HUES64 (cell line): ENCODE data around the gene KCNS3.

ENCODE experiments used
- H3K27ac ChIP-seq: 2 replicates; pipeline ENCODE4 v1.7.0; 2013; ENCODE audit warnings: low read depth, low read length, inconsistent platforms
- H3K27me3 ChIP-seq: 2 replicates; pipeline ENCODE4 v1.6.1; 2013; ENCODE audit warnings: mild to moderate bottlenecking, low read length; ENCODE audit not compliant: insufficient read depth
- H3K36me3 ChIP-seq: 2 replicates; pipeline ENCODE4 v1.6.1; 2013; ENCODE audit warnings: mild to moderate bottlenecking, low read length; ENCODE audit not compliant: insufficient read depth
- H3K4me1 ChIP-seq: 2 replicates; pipeline ENCODE4 v1.6.1; 2013; ENCODE audit warnings: mild to moderate bottlenecking, low read length, moderate library complexity; ENCODE audit not compliant: insufficient read depth
- H3K4me3 ChIP-seq: 2 replicates; pipeline ENCODE4 v1.5.1; 2013; ENCODE audit warnings: mild to moderate bottlenecking, low read length, moderate library complexity
- H3K9ac ChIP-seq: 2 replicates; pipeline ENCODE4 v1.6.1; 2013; ENCODE audit warnings: mild to moderate bottlenecking, low read depth, low read length
- H3K9me3 ChIP-seq: 2 replicates; pipeline ENCODE4 v1.6.1; 2013; ENCODE audit warnings: low read depth, low read length; ENCODE audit not compliant: insufficient read depth
- WGBS: fragments of 150-250, 120-280 bp; methylation state at CpG from one replicate; pipeline ENCODE4 v1.1.7; 2013; ENCODE audit warnings: missing lambda C conversion rate; 5-methylcytosine and 5-hydroxymethylcytosine counted together

KCNS3 gene

DNA sequence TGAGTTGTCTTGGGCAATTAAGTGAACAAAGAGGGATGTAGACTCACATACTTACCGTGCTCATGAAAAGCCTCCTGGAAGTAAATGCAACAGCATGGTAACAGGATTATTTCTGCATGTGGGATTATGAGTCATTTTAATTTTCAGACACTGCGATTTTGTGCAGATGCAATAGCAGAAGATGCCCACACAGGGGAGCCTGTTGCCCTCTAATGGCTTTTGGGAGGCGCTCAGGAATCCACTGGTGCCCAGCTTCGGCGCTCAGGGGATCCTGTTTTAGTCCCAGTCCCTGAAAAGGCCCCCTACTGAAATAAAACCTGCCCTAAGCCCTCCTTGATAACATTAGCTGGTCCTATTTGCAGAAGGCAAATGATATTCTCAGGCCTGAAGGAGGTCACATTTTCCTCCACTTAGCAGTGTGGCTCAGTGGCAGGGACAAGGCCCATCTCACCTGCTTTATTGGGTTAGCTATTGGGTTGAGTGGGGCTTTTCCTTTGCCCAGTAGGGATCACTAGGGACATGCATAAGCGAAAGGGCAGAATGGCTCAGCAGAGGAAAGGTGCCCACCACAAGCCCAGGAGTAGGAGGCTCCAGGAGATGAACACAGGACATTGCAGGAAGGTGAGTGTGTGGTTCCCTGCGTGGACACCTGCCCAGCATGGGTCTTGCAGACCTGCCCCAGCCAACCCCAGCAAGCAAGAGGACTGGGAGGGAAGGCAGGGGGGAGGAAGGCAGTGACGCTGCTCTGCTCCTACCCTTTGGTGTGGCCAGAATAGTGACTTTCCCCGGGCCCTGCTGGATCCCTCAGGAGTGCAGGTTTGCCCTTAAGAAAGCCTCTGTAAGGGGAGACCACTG lies 26.5 kb upstream of the KCNS3 start:
- Histone ChIP-seq H3K9ac (no peak overlapping the region), H3K27ac (no peak overlapping the region), H3K4me1 (no peaks in the 10 kb centered on the region), H3K9me3 (no peaks in the 10 kb centered on the region), H3K36me3 (no peaks in the 10 kb centered on the region), H3K4me3 (no peak overlapping the region), H3K27me3 (no peaks in the 10 kb centered on the region)
- WGBS = 55% methylated on average over 9 of the region's 9 CpGs

DNA sequence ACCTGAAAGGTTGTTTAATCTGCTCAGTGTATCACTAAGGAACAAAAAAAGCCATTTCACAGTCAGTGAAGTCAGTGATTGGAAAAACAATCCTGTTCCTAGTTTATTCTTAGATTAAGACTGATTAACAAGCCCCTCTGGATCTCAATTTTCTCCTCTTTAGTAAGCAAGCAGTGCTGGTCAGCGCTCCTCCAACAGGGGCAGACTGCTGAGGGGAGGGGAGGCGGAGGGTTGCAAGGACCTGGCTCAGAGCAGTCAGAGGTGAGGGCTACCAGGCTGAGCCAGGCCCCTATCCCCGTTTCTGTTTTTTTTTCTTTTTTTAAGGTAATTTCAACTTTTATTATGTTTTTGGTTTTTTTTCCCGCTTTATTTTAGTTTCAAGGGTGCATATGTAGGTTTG lies 24.7 kb upstream of the KCNS3 start:
- no peak overlapping the region for H3K4me3 ChIP-seq
- 73% methylated on average over 3 of the region's 4 CpGs for WGBS
- no peaks in the 10 kb centered on the region for H3K27me3 ChIP-seq

DNA sequence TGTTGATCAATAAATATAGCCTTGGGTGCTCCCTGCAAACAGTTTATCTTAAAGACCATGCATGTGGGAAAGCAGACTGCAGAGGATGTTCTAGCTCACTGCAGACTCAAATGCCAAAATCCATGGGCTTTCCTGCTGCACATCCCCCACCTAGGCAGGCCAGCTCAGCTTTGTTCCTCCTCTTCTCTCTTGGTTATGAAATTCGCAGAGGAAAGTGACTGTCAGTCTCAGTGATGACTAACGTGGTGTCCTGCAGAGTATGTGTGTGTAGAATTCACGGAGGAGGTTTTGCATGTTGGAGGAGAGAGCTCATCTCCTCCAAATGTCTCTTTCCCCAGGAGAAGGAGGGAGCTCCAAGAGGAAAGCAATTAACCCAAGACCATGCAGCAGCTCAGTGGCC lies 21.4 kb upstream of the KCNS3 start:
- no peak overlapping the region for H3K9ac ChIP-seq
- no peaks in the 10 kb centered on the region for H3K27me3 ChIP-seq
- H3K4me1 ChIP-seq = no peaks in the 10 kb centered on the region
- WGBS = 48% methylated on average over 3 of the region's 3 CpGs
- no peaks in the 10 kb centered on the region for H3K9me3 ChIP-seq
- no peak overlapping the region for H3K4me3 ChIP-seq
- no peaks in the 10 kb centered on the region for H3K36me3 ChIP-seq
- no peak overlapping the region for H3K27ac ChIP-seq

More for the DNA sequence above, 24.7 kb upstream of the KCNS3 start:
- no peaks in the 10 kb centered on the region for H3K36me3 ChIP-seq
- H3K27ac ChIP-seq = no peak overlapping the region
- no peaks in the 10 kb centered on the region for H3K4me1 ChIP-seq
- no peaks in the 10 kb centered on the region for H3K9me3 ChIP-seq
- H3K9ac ChIP-seq = no peak overlapping the region

DNA sequence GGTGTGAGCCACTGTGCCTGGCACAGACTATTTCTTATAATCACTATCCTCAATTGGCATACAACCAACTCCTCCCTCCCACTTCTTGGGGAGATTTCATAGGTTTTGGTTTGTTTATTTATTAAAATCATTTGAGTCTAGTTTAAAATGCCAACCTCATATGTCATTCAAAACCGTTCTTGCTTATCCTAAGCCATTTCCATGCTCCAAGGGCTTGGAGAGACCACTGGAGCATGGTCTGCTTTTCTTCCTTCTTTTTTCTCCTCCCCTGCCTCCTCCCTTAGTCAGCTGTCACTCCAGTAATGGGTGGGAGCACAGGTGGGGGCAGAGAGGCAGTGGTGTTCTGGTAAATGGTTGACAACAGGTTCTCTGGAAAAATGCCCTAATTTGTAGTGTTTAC lies 20.4 kb upstream of the KCNS3 start:
- no peak overlapping the region for H3K27ac ChIP-seq
- H3K9me3 ChIP-seq = no peaks in the 10 kb centered on the region
- H3K9ac ChIP-seq = no peak overlapping the region
- H3K4me3 ChIP-seq = no peak overlapping the region
- no peaks in the 10 kb centered on the region for H3K36me3 ChIP-seq
- H3K4me1 ChIP-seq = no peaks in the 10 kb centered on the region
- H3K27me3 ChIP-seq = no peaks in the 10 kb centered on the region
- 85% methylated on average over 1 of the region's 1 CpG for WGBS

DNA sequence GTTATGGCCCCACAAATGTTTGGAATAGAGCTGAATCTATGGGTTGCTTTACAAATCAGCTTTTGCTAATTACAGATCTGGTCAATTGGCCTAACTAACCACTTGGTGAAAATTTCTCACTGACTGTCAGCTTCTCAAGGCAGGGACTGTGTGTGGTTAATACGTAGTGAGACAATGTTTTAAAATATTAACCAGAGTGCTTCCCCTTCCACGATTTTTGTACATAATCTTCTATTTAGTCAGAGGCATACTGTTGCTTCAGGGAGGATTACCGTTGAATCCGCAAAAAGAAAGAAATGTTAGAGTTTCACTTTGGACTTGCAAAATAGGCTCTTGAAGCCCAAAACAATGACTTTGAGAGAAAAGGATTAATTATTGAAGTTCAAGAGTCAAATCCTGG lies 14.9 kb upstream of the KCNS3 start:
- H3K27ac ChIP-seq = no peak overlapping the region
- H3K27me3 ChIP-seq = no peaks in the 10 kb centered on the region
- no peaks in the 10 kb centered on the region for H3K36me3 ChIP-seq
- 73% methylated on average over 4 of the region's 4 CpGs for WGBS
- no peaks in the 10 kb centered on the region for H3K4me1 ChIP-seq
- no peaks in the 10 kb centered on the region for H3K9me3 ChIP-seq
- no peak overlapping the region for H3K9ac ChIP-seq
- H3K4me3 ChIP-seq = no peak overlapping the region

DNA sequence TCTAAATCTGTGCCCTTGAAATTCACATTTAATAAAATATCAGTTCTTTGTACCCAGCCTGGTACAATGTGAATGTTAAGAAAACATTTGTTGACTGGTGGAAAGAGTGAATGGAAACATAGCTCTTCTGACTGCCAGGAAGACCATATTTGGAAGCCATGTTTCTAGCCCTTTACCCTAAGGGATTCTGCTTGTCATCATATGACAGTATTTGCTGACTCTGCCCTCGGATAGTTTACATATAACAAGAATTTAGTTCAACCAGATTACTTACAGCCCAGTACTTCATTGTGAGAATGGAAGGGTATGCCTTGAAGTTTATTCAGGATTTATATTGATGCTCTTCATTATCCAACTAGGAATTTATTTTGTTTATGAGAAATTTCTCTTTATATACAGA lies 13.8 kb upstream of the KCNS3 start:
- WGBS = 80% methylated on average over 1 of the region's 1 CpG
- H3K36me3 ChIP-seq = no peaks in the 10 kb centered on the region
- H3K9me3 ChIP-seq = no peaks in the 10 kb centered on the region

DNA sequence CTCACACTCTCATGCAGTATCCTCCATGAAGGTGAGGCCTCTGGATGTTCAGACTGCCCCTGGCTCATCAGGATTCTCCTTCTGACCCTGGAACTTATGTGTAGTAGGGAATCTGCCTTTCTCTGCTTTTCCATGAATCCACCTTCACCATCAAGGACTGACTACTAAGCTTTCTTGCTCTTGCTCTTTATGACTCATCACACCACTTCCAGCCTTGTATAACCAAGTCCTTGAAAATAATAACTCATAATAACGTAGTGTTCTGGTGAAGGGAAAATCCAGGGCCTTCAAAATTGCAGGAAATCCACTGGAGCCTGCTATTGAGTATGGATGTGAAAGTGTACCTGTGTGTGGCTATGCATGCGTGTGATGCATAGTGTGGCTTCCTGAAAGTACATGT lies 11.3 kb upstream of the KCNS3 start:
- H3K27me3 ChIP-seq = no peaks in the 10 kb centered on the region
- 99% methylated on average over 2 of the region's 2 CpGs for WGBS
- H3K27ac ChIP-seq = no peak overlapping the region
- H3K4me1 ChIP-seq = no peaks in the 10 kb centered on the region
- H3K9ac ChIP-seq = no peak overlapping the region
- H3K36me3 ChIP-seq = no peaks in the 10 kb centered on the region
- H3K9me3 ChIP-seq = no peaks in the 10 kb centered on the region
- no peak overlapping the region for H3K4me3 ChIP-seq

More for the DNA sequence above, 13.8 kb upstream of the KCNS3 start:
- H3K27ac ChIP-seq = no peak overlapping the region
- no peaks in the 10 kb centered on the region for H3K27me3 ChIP-seq
- no peak overlapping the region for H3K9ac ChIP-seq
- H3K4me3 ChIP-seq = no peak overlapping the region
- H3K4me1 ChIP-seq = no peaks in the 10 kb centered on the region

DNA sequence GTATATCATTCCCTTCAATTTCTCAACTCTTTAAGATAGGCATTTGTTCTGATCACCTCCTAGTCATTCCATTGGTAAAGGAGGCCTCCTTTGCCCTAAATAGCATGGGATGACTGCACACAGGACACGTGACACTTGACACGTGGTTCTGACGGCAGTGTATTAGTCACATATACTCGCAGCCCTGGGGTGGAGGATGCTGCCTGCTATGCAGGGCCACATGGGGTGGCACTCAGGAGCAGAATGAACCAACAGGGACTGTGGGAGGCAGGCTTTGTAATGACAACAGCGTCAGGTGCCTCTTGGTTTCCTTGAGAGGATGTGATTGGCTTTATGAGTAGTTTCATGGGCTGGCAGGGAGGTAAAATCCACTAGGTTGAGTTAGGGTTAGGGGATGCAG lies 9.3 kb upstream of the KCNS3 start:
- Histone ChIP-seq H3K9me3 (no peaks in the 10 kb centered on the region), H3K27ac (no peak overlapping the region), H3K4me3 (no peak overlapping the region), H3K9ac (no peak overlapping the region), H3K4me1 (no peaks in the 10 kb centered on the region), H3K27me3 (no peaks in the 10 kb centered on the region), H3K36me3 (no peaks in the 10 kb centered on the region)
- 90% methylated on average over 5 of the region's 5 CpGs for WGBS

DNA sequence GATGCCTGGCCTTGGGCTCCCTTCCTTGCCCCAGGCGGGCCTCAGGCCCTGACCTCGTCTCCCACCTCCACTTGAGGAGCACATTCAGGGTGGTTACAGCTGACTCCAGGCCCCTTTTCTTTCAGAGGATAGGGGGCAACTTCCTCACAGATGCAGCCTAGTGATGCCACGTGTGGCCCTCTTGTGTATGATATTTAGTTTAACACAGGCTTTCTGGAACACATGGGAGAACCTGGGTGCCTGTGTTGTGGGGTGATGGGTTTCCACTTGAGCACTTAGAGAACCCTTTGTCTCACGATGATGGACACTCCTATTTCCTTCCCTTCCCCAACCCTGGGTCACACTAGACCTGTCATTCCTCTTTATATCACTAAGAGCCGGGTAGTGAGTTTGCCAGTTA lies 6.8 kb upstream of the KCNS3 start:
- Histone ChIP-seq H3K9me3 (no peaks in the 10 kb centered on the region), H3K36me3 (no peaks in the 10 kb centered on the region), H3K27me3 (peaks cover 21% of the 10 kb centered on the region), H3K4me3 (no peak overlapping the region), H3K4me1 (no peaks in the 10 kb centered on the region), H3K27ac (no peak overlapping the region), H3K9ac (no peak overlapping the region)
- 93% methylated on average over 5 of the region's 5 CpGs for WGBS

DNA sequence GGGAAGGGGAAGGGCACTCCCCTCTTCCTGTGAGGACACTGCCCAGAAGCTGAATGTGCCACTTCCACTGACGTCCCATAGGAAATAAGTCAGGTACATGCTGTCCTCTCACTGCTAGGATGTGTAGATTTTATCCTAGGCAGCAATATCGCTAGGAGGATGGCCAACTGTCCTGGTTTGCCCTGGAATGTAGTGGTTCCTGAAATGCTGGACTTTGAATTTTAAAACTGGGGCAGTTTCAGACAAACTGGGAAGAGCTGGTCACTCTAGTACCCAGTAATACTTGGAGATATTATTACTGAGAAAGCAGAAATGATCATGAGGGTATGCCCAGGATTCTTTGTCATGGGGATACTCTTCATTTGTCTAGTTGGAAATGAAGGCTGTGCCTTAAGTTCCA lies 5.4 kb upstream of the KCNS3 start:
- H3K27ac ChIP-seq = no peak overlapping the region
- no peaks in the 10 kb centered on the region for H3K9me3 ChIP-seq
- peaks cover 35% of the 10 kb centered on the region for H3K27me3 ChIP-seq
- no peak overlapping the region for H3K9ac ChIP-seq
- no peak overlapping the region for H3K4me3 ChIP-seq
- 89% methylated on average over 2 of the region's 2 CpGs for WGBS
- no peaks in the 10 kb centered on the region for H3K36me3 ChIP-seq
- H3K4me1 ChIP-seq = no peaks in the 10 kb centered on the region

DNA sequence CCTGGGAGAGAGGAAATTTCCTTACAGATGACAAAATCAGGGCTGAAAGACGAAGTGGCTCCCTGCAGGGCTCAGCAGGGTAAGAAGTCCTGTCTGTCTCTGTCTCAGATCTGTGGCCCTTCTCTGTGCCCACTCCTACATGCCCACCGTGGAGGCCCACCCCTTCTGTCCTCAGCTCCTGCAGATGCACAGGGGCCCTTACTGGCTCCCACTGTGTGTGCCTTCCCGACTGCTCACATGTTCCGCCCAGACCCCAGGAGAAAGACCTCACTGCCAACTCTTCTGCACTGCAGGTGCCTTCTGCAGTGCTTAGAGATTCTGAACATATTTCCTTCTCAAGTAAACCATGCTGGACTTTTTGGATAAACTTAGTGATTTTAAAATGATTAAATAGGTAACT lies 1.9 kb upstream of the KCNS3 start:
- no peaks in the 10 kb centered on the region for H3K9me3 ChIP-seq
- H3K4me3 ChIP-seq = no peak overlapping the region
- 76% methylated on average over 4 of the region's 4 CpGs for WGBS
- no peaks in the 10 kb centered on the region for H3K36me3 ChIP-seq
- peaks cover 13% of the 10 kb centered on the region for H3K4me1 ChIP-seq
- no peak overlapping the region for H3K9ac ChIP-seq
- no peak overlapping the region for H3K27ac ChIP-seq
- H3K27me3 ChIP-seq = peaks cover 59% of the 10 kb centered on the region
